Tongue (tissue), 3 donors: ENCODE results near the gene ZNF674. TPM values are rescaled to one million over a fixed set of nuclear protein-coding genes. Genes with fewer than 3 reads are reported as not detected.
"Not testable (repeated sequence)": the region's sequence is repeated elsewhere in the genome, so short reads cannot be mapped to it uniquely, and the experiment has no call there.

ENCODE experiments used
- DNase-seq: peaks from one replicate; pipeline ENCODE4 v3.0.0-alpha.2; 2015
- small RNA-seq: library from RNA; depleted of rRNA; stranded (forward); fragments of <200 nt; gene quantifications from one replicate; pipeline ENCODE3, GENCODE V24; 2014; ENCODE audit warnings: low replicate concordance
- total RNA-seq: library from RNA; depleted of rRNA; stranded (reverse); fragments of >200 nt; gene quantifications from one replicate; pipeline ENCODE4 v1.2.3, GENCODE V29; 2014

Gene ZNF674
- total RNA-seq, 1 donor from 2014 or later, result 6.6 TPM

- DNase-seq, result no peak
These were observed 81.5 kb downstream of the ZNF674 start for GRCh38 chrX:46463682-46464081.

GRCh38 chrX:46461660-46462191 is 83.5 kb downstream of the ZNF674 start:
- DNase-seq, result no peak

GRCh38 chrX:46460801-46461659 is 84.2 kb downstream of the ZNF674 start:
- DNase-seq, result not testable (repeated sequence)

GRCh38 chrX:46459603-46460002 is 85.6 kb downstream of the ZNF674 start:
- DNase-seq, result no peak

GRCh38 chrX:46456125-46456922 is 88.9 kb downstream of the ZNF674 start:
- peak; percentile 1 for DNase-seq

Small RNA genes within 50 kb of the gene (small RNA-seq; reads per million reads assigned to genes)
- gene RF00017 (not detected), gene RNU6-50P (not detected)

Other genes with a start within 250 kb of the ZNF674 start
- 11.7 TPM for gene CHST7, start 28.3 kb upstream of the ZNF674 start, total RNA-seq
- 6.9 TPM for gene SLC9A7, start 213.7 kb upstream of the ZNF674 start, total RNA-seq